Medulla oblongata (tissue), 1 donor: ENCODE results near the gene WDR19.
A peak's percentile ranks its signal among the peaks of the same experiment; 100 is the strongest.
"Not testable (repeated sequence)": the region's sequence is repeated elsewhere in the genome, so short reads cannot be mapped to it uniquely, and the experiment has no call there.

ENCODE experiments used
- DNase-seq: peaks from one replicate; pipeline ENCODE4 v3.0.0-alpha.2; 2015; ENCODE audit errors: extremely low spot score

Gene WDR19

GRCh38 chr4:39181905-39182638 is at the start of gene WDR19:
Gene WDR19 (plus strand): TSS chr4:39182529. CDS start chr4:39182558, 29 bp downstream.
- peak; percentile 100 for DNase-seq

GRCh38 chr4:39133623-39134022 is 48.7 kb upstream of the WDR19 start:
- no peak for DNase-seq

GRCh38 chr4:39134683-39135306 is 47.5 kb upstream of the WDR19 start:
- no peak for DNase-seq

- DNase-seq = not testable (repeated sequence)
Observed at GRCh38 chr4:39138227-39138626, 44.1 kb upstream of the WDR19 start.

- DNase-seq = no peak
Observed at GRCh38 chr4:39146211-39146610, 36.1 kb upstream of the WDR19 start.

GRCh38 chr4:39154009-39154408 is 28.3 kb upstream of the WDR19 start:
- DNase-seq = no peak

GRCh38 chr4:39157520-39157919 is 24.8 kb upstream of the WDR19 start:
- no peak for DNase-seq

- no peak for DNase-seq
Observed at GRCh38 chr4:39166177-39166576, 16.2 kb upstream of the WDR19 start.

GRCh38 chr4:39166669-39167068 is 15.7 kb upstream of the WDR19 start:
- DNase-seq = no peak

- no peak for DNase-seq
Observed at GRCh38 chr4:39169426-39169825, 12.9 kb upstream of the WDR19 start.

- DNase-seq = no peak
Observed at GRCh38 chr4:39170301-39170700, 12.0 kb upstream of the WDR19 start.

GRCh38 chr4:39178706-39179105 is 3.6 kb upstream of the WDR19 start:
- no peak for DNase-seq

- DNase-seq = no peak
Observed at GRCh38 chr4:39179681-39180080, 2.6 kb upstream of the WDR19 start.

GRCh38 chr4:39180629-39181028 is 1.7 kb upstream of the WDR19 start:
- DNase-seq = not testable (repeated sequence)

- DNase-seq = no peak
Observed at GRCh38 chr4:39181520-39181904, 817 bp upstream of the WDR19 start.

GRCh38 chr4:39201963-39202362 is 19.6 kb downstream of the WDR19 start:
- no peak for DNase-seq

- no peak for DNase-seq
Observed at GRCh38 chr4:39204543-39204942, 22.2 kb downstream of the WDR19 start.

GRCh38 chr4:39205000-39205399 is 22.7 kb downstream of the WDR19 start:
- no peak for DNase-seq

GRCh38 chr4:39205476-39205875 is 23.1 kb downstream of the WDR19 start:
- DNase-seq = no peak

- DNase-seq = no peak
Observed at GRCh38 chr4:39227906-39228305, 45.6 kb downstream of the WDR19 start.

GRCh38 chr4:39228377-39228776 is 46.0 kb downstream of the WDR19 start:
- DNase-seq = no peak

- no peak for DNase-seq
Observed at GRCh38 chr4:39230462-39230861, 48.1 kb downstream of the WDR19 start.

GRCh38 chr4:39231660-39232059 is 49.3 kb downstream of the WDR19 start:
- no peak for DNase-seq

GRCh38 chr4:39232100-39232499 is 49.8 kb downstream of the WDR19 start:
- no peak for DNase-seq
